ENCODE results near the gene COPG1.
"Not testable (repeated sequence)": the region's sequence is repeated elsewhere in the genome, so short reads cannot be mapped to it uniquely, and the experiment has no call there.

Gene COPG1

GRCh38 chr3:129245641-129246306 is 3.6 kb upstream of the COPG1 start:
- not testable (repeated sequence) for H3K9ac ChIP-seq (ENCODE audit: low read depth, low read length); H3K36me3 ChIP-seq (ENCODE audit: insufficient read depth, low read length); H3K4me3 ChIP-seq (ENCODE audit: low read length); H3K4me1 ChIP-seq (ENCODE audit: insufficient read depth, low read length); H3K27ac ChIP-seq (ENCODE audit: low read depth, low read length); H3K27me3 ChIP-seq (ENCODE audit: insufficient read depth, low read length); H3K9me3 ChIP-seq (ENCODE audit: insufficient read depth, low read depth, low read length)
- WGBS, result 25% methylated on average over 11 of the region's 11 CpGs

- 0 out of 2 replicates have a peak, but pooled peaks cover 2% of the 10 kb centered on the region for H3K9me3 ChIP-seq (ENCODE audit: insufficient read depth, low read depth, low read length)
- H3K27me3 ChIP-seq (ENCODE audit: insufficient read depth, low read length), result no peaks in the 10 kb centered on the region
- no peaks in the 10 kb centered on the region for H3K36me3 ChIP-seq (ENCODE audit: insufficient read depth, low read length)
- peaks cover 6% of the 10 kb centered on the region; the same call in 1 of the 2 replicates for H3K4me1 ChIP-seq (ENCODE audit: insufficient read depth, low read length)
- H3K27ac ChIP-seq (ENCODE audit: low read depth, low read length), result no peak overlapping the region
- no peak overlapping the region for H3K4me3 ChIP-seq (ENCODE audit: low read length)
- no peak overlapping the region for H3K9ac ChIP-seq (ENCODE audit: low read depth, low read length)
Observed at GRCh38 chr3:129246636-129247035, 2.8 kb upstream of the COPG1 start.

- Histone ChIP-seq H3K9ac (ENCODE audit: low read depth, low read length) (peak overlapping the region; percentile 90), H3K4me3 (ENCODE audit: low read length) (peak overlapping the region; percentile 89), H3K4me1 (ENCODE audit: insufficient read depth, low read length) (peaks cover 6% of the 10 kb centered on the region; the same call in 1 of the 2 replicates), H3K27ac (ENCODE audit: low read depth, low read length) (no peak overlapping the region), H3K27me3 (ENCODE audit: insufficient read depth, low read length) (no peaks in the 10 kb centered on the region), H3K9me3 (ENCODE audit: insufficient read depth, low read depth, low read length) (no peaks in the 10 kb centered on the region), H3K36me3 (ENCODE audit: insufficient read depth, low read length) (peaks cover 17% of the 10 kb centered on the region)
- 80% methylated on average over 21 of the region's 21 CpGs for WGBS
Observed at GRCh38 chr3:129248286-129248979, 973 bp upstream of the COPG1 start.

GRCh38 chr3:129252748-129253147 is 3.3 kb downstream of the COPG1 start:
- peaks cover 58% of the 10 kb centered on the region for H3K36me3 ChIP-seq (ENCODE audit: insufficient read depth, low read length)
- no peak overlapping the region for H3K27ac ChIP-seq (ENCODE audit: low read depth, low read length)

GRCh38 chr3:129254536-129255230 is 5.3 kb downstream of the COPG1 start:
- H3K27ac ChIP-seq (ENCODE audit: low read depth, low read length), result no peak overlapping the region
- no peaks in the 10 kb centered on the region for H3K9me3 ChIP-seq (ENCODE audit: insufficient read depth, low read depth, low read length)
- peaks cover 6% of the 10 kb centered on the region; the same call in 1 of the 2 replicates for H3K4me1 ChIP-seq (ENCODE audit: insufficient read depth, low read length)
- no peaks in the 10 kb centered on the region for H3K27me3 ChIP-seq (ENCODE audit: insufficient read depth, low read length)
- 95% methylated on average over 12 of the region's 12 CpGs for WGBS
- no peak overlapping the region for H3K9ac ChIP-seq (ENCODE audit: low read depth, low read length)
- peaks cover 75% of the 10 kb centered on the region for H3K36me3 ChIP-seq (ENCODE audit: insufficient read depth, low read length)
- no peak overlapping the region for H3K4me3 ChIP-seq (ENCODE audit: low read length)

More at GRCh38 chr3:129252748-129253147, 3.3 kb downstream of the COPG1 start:
- Histone ChIP-seq H3K4me1 (ENCODE audit: insufficient read depth, low read length) (peaks cover 6% of the 10 kb centered on the region; the same call in 1 of the 2 replicates), H3K27me3 (ENCODE audit: insufficient read depth, low read length) (no peaks in the 10 kb centered on the region), H3K4me3 (ENCODE audit: low read length) (no peak overlapping the region), H3K9me3 (ENCODE audit: insufficient read depth, low read depth, low read length) (no peaks in the 10 kb centered on the region), H3K9ac (ENCODE audit: low read depth, low read length) (no peak overlapping the region)
- WGBS, result 99% methylated on average over 4 of the region's 4 CpGs

GRCh38 chr3:129256270-129256669 is 6.9 kb downstream of the COPG1 start:
- H3K4me1 ChIP-seq (ENCODE audit: insufficient read depth, low read length), result no peaks in the 10 kb centered on the region
- H3K36me3 ChIP-seq (ENCODE audit: insufficient read depth, low read length), result peaks cover 91% of the 10 kb centered on the region
- no peak overlapping the region for H3K27ac ChIP-seq (ENCODE audit: low read depth, low read length)
- WGBS, result 91% methylated on average over 6 of the region's 6 CpGs
- H3K9me3 ChIP-seq (ENCODE audit: insufficient read depth, low read depth, low read length), result no peaks in the 10 kb centered on the region
- H3K4me3 ChIP-seq (ENCODE audit: low read length), result no peak overlapping the region
- H3K27me3 ChIP-seq (ENCODE audit: insufficient read depth, low read length), result no peaks in the 10 kb centered on the region
- no peak overlapping the region for H3K9ac ChIP-seq (ENCODE audit: low read depth, low read length)

- peaks cover 93% of the 10 kb centered on the region for H3K36me3 ChIP-seq (ENCODE audit: insufficient read depth, low read length)
- no peak overlapping the region for H3K9ac ChIP-seq (ENCODE audit: low read depth, low read length)
- no peaks in the 10 kb centered on the region for H3K9me3 ChIP-seq (ENCODE audit: insufficient read depth, low read depth, low read length)
- H3K4me1 ChIP-seq (ENCODE audit: insufficient read depth, low read length), result no peaks in the 10 kb centered on the region
- H3K27me3 ChIP-seq (ENCODE audit: insufficient read depth, low read length), result no peaks in the 10 kb centered on the region
- WGBS, result 96% methylated on average over 11 of the region's 11 CpGs
- no peak overlapping the region for H3K4me3 ChIP-seq (ENCODE audit: low read length)
- H3K27ac ChIP-seq (ENCODE audit: low read depth, low read length), result no peak overlapping the region
Observed at GRCh38 chr3:129257609-129258008, 8.2 kb downstream of the COPG1 start.

GRCh38 chr3:129259612-129260477 is 10.4 kb downstream of the COPG1 start:
- peaks cover 94% of the 10 kb centered on the region for H3K36me3 ChIP-seq (ENCODE audit: insufficient read depth, low read length)
- 95% methylated on average over 7 of the region's 7 CpGs for WGBS

GRCh38 chr3:129260606-129261005 is 11.2 kb downstream of the COPG1 start:
- Histone ChIP-seq H3K4me3 (ENCODE audit: low read length) (no peak overlapping the region), H3K4me1 (ENCODE audit: insufficient read depth, low read length) (no peaks in the 10 kb centered on the region), H3K36me3 (ENCODE audit: insufficient read depth, low read length) (peaks cover 94% of the 10 kb centered on the region), H3K9ac (ENCODE audit: low read depth, low read length) (no peak overlapping the region), H3K27me3 (ENCODE audit: insufficient read depth, low read length) (no peaks in the 10 kb centered on the region), H3K9me3 (ENCODE audit: insufficient read depth, low read depth, low read length) (no peaks in the 10 kb centered on the region), H3K27ac (ENCODE audit: low read depth, low read length) (no peak overlapping the region)
- 97% methylated on average over 11 of the region's 11 CpGs for WGBS

More at GRCh38 chr3:129259612-129260477, 10.4 kb downstream of the COPG1 start:
- Histone ChIP-seq H3K9me3 (ENCODE audit: insufficient read depth, low read depth, low read length) (no peaks in the 10 kb centered on the region), H3K9ac (ENCODE audit: low read depth, low read length) (no peak overlapping the region), H3K4me1 (ENCODE audit: insufficient read depth, low read length) (no peaks in the 10 kb centered on the region), H3K27ac (ENCODE audit: low read depth, low read length) (no peak overlapping the region), H3K27me3 (ENCODE audit: insufficient read depth, low read length) (no peaks in the 10 kb centered on the region), H3K4me3 (ENCODE audit: low read length) (no peak overlapping the region)

GRCh38 chr3:129261894-129262293 is 12.5 kb downstream of the COPG1 start:
- no peak overlapping the region for H3K9ac ChIP-seq (ENCODE audit: low read depth, low read length)
- no peaks in the 10 kb centered on the region for H3K27me3 ChIP-seq (ENCODE audit: insufficient read depth, low read length)
- H3K4me3 ChIP-seq (ENCODE audit: low read length), result no peak overlapping the region
- no peaks in the 10 kb centered on the region for H3K9me3 ChIP-seq (ENCODE audit: insufficient read depth, low read depth, low read length)
- WGBS, result 93% methylated on average over 3 of the region's 3 CpGs
- H3K4me1 ChIP-seq (ENCODE audit: insufficient read depth, low read length), result no peaks in the 10 kb centered on the region
- no peak overlapping the region for H3K27ac ChIP-seq (ENCODE audit: low read depth, low read length)
- H3K36me3 ChIP-seq (ENCODE audit: insufficient read depth, low read length), result peaks cover 94% of the 10 kb centered on the region

All from HUES64 (cell line).